GM18951 (cell line): ENCODE measurements around the gene FOXG1.

Source experiments
- POLR2A ChIP-seq: IDR thresholded peaks from 4 replicates; pipeline ENCODE4 v1.6.1; 2011; ENCODE audit warnings: mild to moderate bottlenecking; ENCODE audit not compliant: insufficient read length, insufficient read depth; ENCODE audit errors: extremely low read depth
- in situ Hi-C: fragments of 300-500 bp; cut with MboI; formaldehyde crosslinking; loops from one replicate; pipeline ENCODE4 v1.12.0; 2022; ENCODE audit warnings: low sequenced_read_pairs, mixed read lengths, inconsistent platforms; ENCODE audit not compliant: unreplicated experiment

FOXG1 gene

DNA sequence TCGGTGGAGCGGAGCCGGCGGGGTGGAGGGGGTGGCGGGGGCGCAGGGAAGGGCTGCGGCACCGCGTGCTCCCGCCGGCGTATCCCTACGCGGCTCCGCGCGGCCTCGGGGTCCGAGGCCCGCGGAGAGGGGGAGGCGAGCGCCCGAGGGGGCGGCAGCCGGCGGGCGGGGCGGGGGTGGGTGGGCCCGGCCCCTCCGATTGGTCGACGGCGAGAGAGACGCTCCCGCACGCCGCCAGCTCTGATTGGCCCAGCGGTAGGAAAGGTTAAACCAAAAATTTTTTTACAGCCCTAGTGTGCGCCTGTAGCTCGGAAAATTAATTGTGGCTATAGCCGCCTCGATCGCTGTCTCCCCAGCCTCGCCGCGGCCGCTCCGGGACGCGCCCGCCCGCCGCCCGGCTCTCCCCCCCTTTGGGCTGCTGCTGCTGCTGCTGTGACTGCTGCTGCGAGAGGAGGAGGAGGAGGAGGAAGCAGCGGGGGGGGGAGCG, at the start of gene FOXG1:
Gene FOXG1 (plus strand): TSS at position 319 of the 487 bp plus-strand sequence. CDS start 493 bp downstream, outside the sequence.
- no peak for TF ChIP-seq POLR2A
- in situ Hi-C loops = loop anchor here (25.0 kb wide), 2 partner anchors 771 to 1446 kb away; no protein-coding TSS in a partner anchor

DNA sequence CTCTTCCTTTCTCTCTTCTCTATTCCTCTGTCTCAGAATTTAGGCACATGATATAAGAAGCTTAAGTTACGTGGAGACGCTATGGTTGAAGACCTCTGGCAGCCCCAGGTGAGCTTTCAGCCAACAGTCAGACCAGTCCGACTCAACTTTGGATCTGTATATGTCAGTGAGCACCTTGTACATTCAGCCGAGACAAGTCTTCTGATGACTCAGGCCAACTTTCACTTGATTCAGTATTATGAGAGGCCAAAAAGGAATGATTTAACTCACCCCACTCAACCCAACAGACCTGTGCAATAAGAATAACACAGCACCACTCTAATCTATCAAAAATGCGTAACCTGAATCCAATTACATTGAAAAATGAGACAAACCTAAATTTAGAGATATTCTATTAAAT, 47.5 kb upstream of the FOXG1 start:
- in situ Hi-C loops = no loop called here
- TF ChIP-seq POLR2A = no peak

DNA sequence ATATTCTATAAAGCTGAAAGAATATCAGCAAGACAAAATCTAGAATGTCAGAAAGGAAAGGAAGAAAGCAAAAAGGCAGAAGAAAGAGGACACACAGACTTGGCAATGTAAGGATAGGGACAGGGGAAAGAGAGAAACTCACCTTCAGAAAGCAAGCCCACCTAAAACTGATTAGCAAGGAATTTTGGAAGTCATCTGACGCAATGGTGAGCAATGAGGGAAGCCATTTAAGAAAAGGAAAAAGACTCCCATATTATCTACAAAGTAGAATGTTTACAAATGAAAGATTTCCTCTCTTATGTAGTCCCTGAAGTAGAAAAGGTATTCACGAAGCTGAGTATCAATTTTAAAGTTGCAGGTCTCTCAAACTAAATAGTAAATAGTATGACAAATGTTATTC, 35.2 kb upstream of the FOXG1 start:
- in situ Hi-C loops = no loop called here
- TF ChIP-seq POLR2A = no peak

DNA sequence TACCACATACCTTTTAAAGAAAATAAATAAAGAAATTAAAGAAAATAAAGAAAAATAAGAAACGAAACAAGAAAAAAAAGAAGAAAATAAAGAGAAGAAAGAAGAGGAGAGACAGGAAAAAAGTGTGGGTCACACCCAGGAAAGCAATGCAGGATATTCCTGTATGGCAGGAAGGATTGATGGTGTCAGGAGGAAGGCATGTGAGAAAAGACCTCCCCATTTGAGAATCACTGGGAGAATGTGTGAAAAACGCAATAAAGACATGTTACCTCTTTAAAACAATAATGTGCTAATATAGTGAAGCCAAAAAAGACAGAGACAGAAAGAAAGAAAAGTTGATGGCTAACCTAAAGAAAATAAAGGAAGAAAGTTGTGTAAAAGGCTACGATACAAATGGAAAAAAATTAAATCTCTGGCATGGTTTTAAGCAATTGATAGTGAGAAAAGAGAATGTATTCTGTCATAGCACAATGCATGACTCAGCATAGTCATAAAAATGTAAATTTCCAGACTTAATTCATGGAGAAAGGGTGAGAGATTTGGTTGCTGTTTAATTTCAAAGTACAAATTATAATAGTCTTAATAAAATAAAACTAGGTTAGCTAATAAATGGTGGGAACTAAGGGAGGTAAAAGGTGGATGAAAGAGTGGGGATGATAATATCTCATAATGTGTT, 24.3 kb upstream of the FOXG1 start:
- TF ChIP-seq POLR2A = no peak
- in situ Hi-C loops = no loop called here

DNA sequence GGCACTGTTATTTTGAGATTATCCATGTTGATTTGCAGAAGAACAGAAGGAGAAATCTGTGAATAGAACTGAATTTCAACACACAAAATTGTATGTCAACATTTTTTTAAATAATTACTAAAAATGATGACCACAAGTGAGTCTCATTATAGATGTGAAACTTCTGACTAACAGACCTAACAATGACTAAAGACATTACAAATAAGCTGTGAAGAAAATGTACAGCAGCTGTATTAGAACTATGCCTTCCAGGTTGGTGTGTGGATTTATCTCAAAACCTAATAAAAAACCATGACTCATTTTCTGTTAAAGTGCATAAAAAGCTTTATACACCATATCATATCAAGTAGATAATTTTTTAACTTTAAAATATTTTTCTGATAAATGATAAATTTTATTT, 22.5 kb upstream of the FOXG1 start:
- TF ChIP-seq POLR2A = no peak
- in situ Hi-C loops = no loop called here

DNA sequence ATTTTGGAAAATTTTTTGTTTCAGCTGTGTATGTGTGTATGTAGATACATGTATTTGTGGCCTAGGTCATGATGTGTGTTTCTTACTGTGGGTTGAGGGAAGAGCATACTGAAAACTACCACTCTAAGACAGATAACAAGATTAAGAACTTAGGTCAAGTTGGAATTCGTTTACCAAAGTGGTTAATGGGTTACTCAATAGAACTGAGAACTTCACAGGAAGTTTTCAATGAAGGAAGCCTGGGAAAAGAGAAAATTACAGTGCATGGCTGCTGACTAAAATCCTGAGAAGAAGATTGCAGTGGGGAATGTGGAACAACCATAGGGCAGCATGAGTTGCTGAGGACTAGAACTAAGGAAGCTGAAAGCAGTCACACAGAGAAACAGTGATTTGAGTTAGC, 21.4 kb upstream of the FOXG1 start:
- no peak for TF ChIP-seq POLR2A
- in situ Hi-C loops = no loop called here

- no peak for TF ChIP-seq POLR2A
- in situ Hi-C loops = no loop called here
Measured at GRCh38 chr14:28746247-28746646, 20.3 kb upstream of the FOXG1 start.

DNA sequence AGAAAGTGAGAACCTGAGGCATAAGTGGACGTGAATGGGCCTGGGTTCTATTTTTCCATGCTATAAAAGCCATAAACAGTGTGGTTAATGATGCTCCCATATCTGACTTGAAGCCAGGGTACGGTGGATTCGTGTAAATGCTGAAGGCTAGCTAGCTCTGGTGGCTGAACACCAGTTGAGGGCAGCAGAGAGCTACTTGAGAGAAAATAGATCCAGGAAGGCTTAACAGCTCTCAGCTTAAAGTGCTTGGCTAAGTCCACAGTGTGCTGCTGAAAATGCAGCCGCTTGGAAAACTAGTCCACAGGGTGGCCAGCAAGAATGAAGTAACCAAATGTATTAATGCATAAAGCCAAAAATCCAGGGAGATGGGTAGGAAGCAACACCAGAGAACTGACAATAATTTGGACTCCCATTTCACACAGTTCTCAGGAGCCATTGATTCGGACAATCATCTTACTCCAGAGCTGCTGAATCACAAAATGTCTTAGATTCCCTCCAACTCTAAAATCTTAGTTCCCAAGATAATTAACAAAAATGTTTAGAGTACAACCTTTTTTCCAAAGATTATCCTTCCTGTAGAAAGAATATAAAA, 15.0 kb upstream of the FOXG1 start:
- in situ Hi-C loops = loop anchor here (25.0 kb wide), 2 partner anchors 786 to 1461 kb away; no protein-coding TSS in a partner anchor
- TF ChIP-seq POLR2A = no peak

- TF ChIP-seq POLR2A = no peak
- in situ Hi-C loops = loop anchor here (25.0 kb wide), 2 partner anchors 783 to 1458 kb away; no protein-coding TSS in a partner anchor
Measured at GRCh38 chr14:28754209-28754985, 12.2 kb upstream of the FOXG1 start.

- no peak for TF ChIP-seq POLR2A
- in situ Hi-C loops = loop anchor here (25.0 kb wide), 2 partner anchors 782 to 1457 kb away; no protein-coding TSS in a partner anchor
Measured at GRCh38 chr14:28755198-28755815, 11.3 kb upstream of the FOXG1 start.

DNA sequence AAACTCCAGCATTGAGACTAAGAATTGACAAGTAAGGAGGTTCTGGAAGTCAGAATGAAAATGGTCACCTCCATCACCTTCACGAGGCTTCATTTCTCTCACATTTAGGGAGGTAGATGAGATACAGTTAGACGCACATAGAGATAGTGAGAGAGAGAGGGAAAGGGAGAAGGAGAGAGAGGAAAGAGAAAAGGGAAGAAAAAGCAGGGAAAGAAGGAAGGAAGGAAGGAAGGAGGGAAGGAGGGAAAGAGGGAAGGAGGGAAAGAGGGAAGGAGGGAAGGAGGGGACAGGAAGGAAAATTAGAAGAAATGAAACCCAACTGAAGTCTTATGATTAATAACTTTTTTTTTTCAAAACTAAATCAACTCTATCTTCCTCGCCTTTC, 10.7 kb upstream of the FOXG1 start:
- no peak for TF ChIP-seq POLR2A
- in situ Hi-C loops = loop anchor here (25.0 kb wide), 2 partner anchors 781 to 1456 kb away; no protein-coding TSS in a partner anchor

DNA sequence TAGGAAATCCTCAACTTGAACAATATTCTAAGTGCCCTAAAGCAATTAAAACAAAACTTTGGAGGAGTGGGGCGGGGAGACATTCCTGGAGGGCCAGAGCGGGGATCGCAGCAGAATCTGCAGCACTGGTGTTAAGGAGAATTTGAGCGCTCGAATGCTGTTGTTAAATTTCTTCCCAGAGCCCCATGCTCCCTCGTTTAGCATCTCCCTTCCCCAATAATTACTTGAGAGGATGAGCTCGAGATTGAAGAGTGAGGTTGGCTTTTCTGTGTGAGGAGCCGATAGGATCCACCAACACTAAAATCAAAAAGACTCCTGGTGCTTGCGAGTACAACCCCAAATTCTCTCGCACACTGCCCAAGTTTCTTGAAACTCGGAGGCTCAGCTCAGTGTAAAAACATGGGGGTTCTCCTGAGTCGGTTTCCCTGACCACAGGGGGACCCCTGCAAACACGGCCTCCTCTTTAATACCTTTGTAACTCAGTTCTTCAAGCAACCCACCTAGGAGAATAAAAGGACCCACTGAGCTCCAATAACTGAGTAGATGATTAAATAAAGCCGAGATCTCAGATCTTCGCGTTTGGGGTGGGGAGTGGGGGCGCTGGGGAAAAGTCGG, 10.2 kb upstream of the FOXG1 start:
- in situ Hi-C loops = loop anchor here (25.0 kb wide), 2 partner anchors 781 to 1456 kb away; no protein-coding TSS in a partner anchor
- no peak for TF ChIP-seq POLR2A
